DND-41 (cell line): ENCODE data around the gene KSR1.

ENCODE experiments used
- EZH2 ChIP-seq: IDR thresholded peaks from 3 replicates; pipeline ENCODE4 v1.6.1; 2012; ENCODE audit warnings: borderline replicate concordance, low read depth, mild to moderate bottlenecking, moderate library complexity, low read length, inconsistent platforms; ENCODE audit not compliant: severe bottlenecking
- TF ChIP-seq, protein P1 (sequence below): IDR thresholded peaks from 2 replicates; pipeline ENCODE4 v1.5.1; 2012; ENCODE audit warnings: borderline replicate concordance, low read length, moderate library complexity, mild to moderate bottlenecking; ENCODE audit not compliant: poor library complexity, severe bottlenecking; ENCODE audit errors: extremely low read depth

DNA sequence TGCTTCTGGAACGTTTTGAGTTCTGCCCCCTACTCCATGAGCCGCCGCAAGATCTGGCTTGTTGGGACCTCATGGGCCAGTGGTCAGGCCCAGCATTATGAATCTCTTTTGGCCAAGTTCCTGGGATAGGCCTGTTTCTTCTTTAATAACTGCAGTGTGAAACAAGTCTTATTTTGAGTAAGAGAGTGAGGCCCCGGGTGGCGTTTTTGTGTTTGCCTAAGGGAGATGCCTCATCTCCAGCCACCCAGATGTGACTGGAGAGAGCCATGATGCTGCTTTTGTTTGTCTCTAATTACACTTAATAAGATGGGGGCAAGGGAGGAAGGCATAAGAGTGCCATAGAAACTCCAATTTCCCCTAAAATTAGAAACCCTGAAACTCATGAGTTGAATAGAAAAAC, 39.8 kb downstream of the KSR1 start:
- TF ChIP-seq, protein P1, sequence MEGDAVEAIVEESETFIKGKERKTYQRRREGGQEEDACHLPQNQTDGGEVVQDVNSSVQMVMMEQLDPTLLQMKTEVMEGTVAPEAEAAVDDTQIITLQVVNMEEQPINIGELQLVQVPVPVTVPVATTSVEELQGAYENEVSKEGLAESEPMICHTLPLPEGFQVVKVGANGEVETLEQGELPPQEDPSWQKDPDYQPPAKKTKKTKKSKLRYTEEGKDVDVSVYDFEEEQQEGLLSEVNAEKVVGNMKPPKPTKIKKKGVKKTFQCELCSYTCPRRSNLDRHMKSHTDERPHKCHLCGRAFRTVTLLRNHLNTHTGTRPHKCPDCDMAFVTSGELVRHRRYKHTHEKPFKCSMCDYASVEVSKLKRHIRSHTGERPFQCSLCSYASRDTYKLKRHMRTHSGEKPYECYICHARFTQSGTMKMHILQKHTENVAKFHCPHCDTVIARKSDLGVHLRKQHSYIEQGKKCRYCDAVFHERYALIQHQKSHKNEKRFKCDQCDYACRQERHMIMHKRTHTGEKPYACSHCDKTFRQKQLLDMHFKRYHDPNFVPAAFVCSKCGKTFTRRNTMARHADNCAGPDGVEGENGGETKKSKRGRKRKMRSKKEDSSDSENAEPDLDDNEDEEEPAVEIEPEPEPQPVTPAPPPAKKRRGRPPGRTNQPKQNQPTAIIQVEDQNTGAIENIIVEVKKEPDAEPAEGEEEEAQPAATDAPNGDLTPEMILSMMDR, result no peak
- TF ChIP-seq EZH2, result no peak
